HG02610 (cell line): ENCODE measurements around the gene EPHB3.

ENCODE experiments used
- ATAC-seq: cut with Tn5 transposase; IDR thresholded peaks from one replicate; pipeline ENCODE4 v1.9.1; 2021; ENCODE audit warnings: mild to moderate bottlenecking, moderate library complexity; ENCODE audit not compliant: unreplicated experiment

EPHB3 gene

GRCh38 chr3:184579513-184579912 is 17.9 kb downstream of the EPHB3 start:
- no peak for ATAC-seq

GRCh38 chr3:184580376-184580775 is 18.8 kb downstream of the EPHB3 start:
- ATAC-seq: no peak

- no peak for ATAC-seq
Observed at GRCh38 chr3:184581331-184581855, 19.8 kb downstream of the EPHB3 start.

GRCh38 chr3:184582646-184583577 is 21.3 kb downstream of the EPHB3 start:
- no peak for ATAC-seq

- no peak for ATAC-seq
Observed at GRCh38 chr3:184583578-184584451, 22.2 kb downstream of the EPHB3 start.

GRCh38 chr3:184584464-184584891 is 22.9 kb downstream of the EPHB3 start:
- ATAC-seq: no peak

GRCh38 chr3:184585545-184585944 is 24.0 kb downstream of the EPHB3 start:
- no peak for ATAC-seq

- ATAC-seq: no peak
Observed at GRCh38 chr3:184586851-184587250, 25.3 kb downstream of the EPHB3 start.

- no peak for ATAC-seq
Observed at GRCh38 chr3:184588776-184589175, 27.2 kb downstream of the EPHB3 start.

- no peak for ATAC-seq
Observed at GRCh38 chr3:184590795-184591194, 29.2 kb downstream of the EPHB3 start.

GRCh38 chr3:184591789-184592188 is 30.2 kb downstream of the EPHB3 start:
- ATAC-seq: no peak

- no peak for ATAC-seq
Observed at GRCh38 chr3:184592371-184593219, 31.0 kb downstream of the EPHB3 start.

- no peak for ATAC-seq
Observed at GRCh38 chr3:184593220-184593927, 31.8 kb downstream of the EPHB3 start.

GRCh38 chr3:184593928-184594303 is 32.3 kb downstream of the EPHB3 start:
- no peak for ATAC-seq

GRCh38 chr3:184594371-184595001 is 32.9 kb downstream of the EPHB3 start:
- ATAC-seq: no peak

GRCh38 chr3:184595726-184596125 is 34.1 kb downstream of the EPHB3 start:
- no peak for ATAC-seq

GRCh38 chr3:184596233-184596632 is 34.6 kb downstream of the EPHB3 start:
- no peak for ATAC-seq

GRCh38 chr3:184596886-184597575 is 35.4 kb downstream of the EPHB3 start:
- ATAC-seq: no peak
